Transverse colon (tissue), 4 donors: ENCODE results near the gene ANO9.

Source experiments
- CTCF ChIP-seq, 5 experiments: fragments of 200-600 bp in 3 of 5; fragments of 450-650 bp in 2 of 5; sonication (generic) in 3 of 5; IDR thresholded peaks; 1 replicate in 2 of 5; 2 replicates in 3 of 5; pipeline ENCODE4 v1.5.1; 2016 to 2017; ENCODE audit warnings: antibody characterized with exemption in 5 of 5, inconsistent platforms in 3 of 5, mild to moderate bottlenecking in 2 of 5, moderate library complexity in 1 of 5
- POLR2A ChIP-seq: fragments of 450-650 bp; IDR thresholded peaks from one replicate; pipeline ENCODE4 v1.6.1; 2016; ENCODE audit warnings: antibody characterized with exemption, mild to moderate bottlenecking, moderate library complexity
- POLR2AphosphoS5 ChIP-seq, 3 donors: sonication (generic); formaldehyde crosslinking; IDR thresholded peaks; one replicate each; pipeline ENCODE4 v1.6.1; 2016; ENCODE audit warnings: antibody characterized with exemption in 3 of 3

GRCh38 chr11:394858-395655 lies 46.8 kb downstream of the ANO9 start:
- TF ChIP-seq POLR2A (no peak), CTCF (IDR thresholded peaks at IDR 0.05) (no peak), POLR2AphosphoS5 (IDR thresholded peaks at IDR 0.05) (no peak)
